ENCODE results near the gene PPFIBP2. TPM values are rescaled to one million over a fixed set of nuclear protein-coding genes. Genes with fewer than 3 reads are reported as not detected.

Gene PPFIBP2
- total RNA-seq, 1 donor from 2014 or later: 1.8 TPM

- Histone ChIP-seq H3K4me3 (ENCODE audit: insufficient read depth, low read depth, low read length) (no peak overlapping the region), H3K79me2 (ENCODE audit: insufficient read depth, low read length) (no peaks in the 10 kb centered on the region), H3K9ac (ENCODE audit: low read length) (no peak overlapping the region), H4K20me1 (ENCODE audit: insufficient read depth, low read length) (no peaks in the 10 kb centered on the region), H2AFZ (ENCODE audit: low read depth, low read length) (no peak overlapping the region), H3K4me1 (ENCODE audit: insufficient read depth, low read length) (no peaks in the 10 kb centered on the region), H3K27ac (ENCODE audit: low read depth, low read length) (no peak overlapping the region), H3K4me2 (ENCODE audit: low read length) (no peak overlapping the region), H3K9me3 (ENCODE audit: insufficient read depth, low read depth, low read length) (no peaks in the 10 kb centered on the region), H3K27me3 (ENCODE audit: insufficient read depth, low read length) (no peaks in the 10 kb centered on the region), H3K36me3 (ENCODE audit: insufficient read depth, low read length) (no peaks in the 10 kb centered on the region)
- TF ChIP-seq EZH2 (IDR thresholded peaks at IDR 0.05; ENCODE audit: insufficient read depth, low read length): no peak
- TF ChIP-seq, protein P1, sequence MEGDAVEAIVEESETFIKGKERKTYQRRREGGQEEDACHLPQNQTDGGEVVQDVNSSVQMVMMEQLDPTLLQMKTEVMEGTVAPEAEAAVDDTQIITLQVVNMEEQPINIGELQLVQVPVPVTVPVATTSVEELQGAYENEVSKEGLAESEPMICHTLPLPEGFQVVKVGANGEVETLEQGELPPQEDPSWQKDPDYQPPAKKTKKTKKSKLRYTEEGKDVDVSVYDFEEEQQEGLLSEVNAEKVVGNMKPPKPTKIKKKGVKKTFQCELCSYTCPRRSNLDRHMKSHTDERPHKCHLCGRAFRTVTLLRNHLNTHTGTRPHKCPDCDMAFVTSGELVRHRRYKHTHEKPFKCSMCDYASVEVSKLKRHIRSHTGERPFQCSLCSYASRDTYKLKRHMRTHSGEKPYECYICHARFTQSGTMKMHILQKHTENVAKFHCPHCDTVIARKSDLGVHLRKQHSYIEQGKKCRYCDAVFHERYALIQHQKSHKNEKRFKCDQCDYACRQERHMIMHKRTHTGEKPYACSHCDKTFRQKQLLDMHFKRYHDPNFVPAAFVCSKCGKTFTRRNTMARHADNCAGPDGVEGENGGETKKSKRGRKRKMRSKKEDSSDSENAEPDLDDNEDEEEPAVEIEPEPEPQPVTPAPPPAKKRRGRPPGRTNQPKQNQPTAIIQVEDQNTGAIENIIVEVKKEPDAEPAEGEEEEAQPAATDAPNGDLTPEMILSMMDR (IDR thresholded peaks at IDR 0.05; ENCODE audit: insufficient read depth, low read depth, low read length): no peak
- no peak for DNase-seq (ENCODE audit: low read depth)
- Mint-ChIP-seq H3K9me3 (ENCODE audit: unreplicated experiment) (peaks cover 3% of the 10 kb centered on the region), H3K27me3 (ENCODE audit: low read depth, unreplicated experiment) (peaks cover 24% of the 10 kb centered on the region), H3K4me1 (ENCODE audit: low read depth, unreplicated experiment) (no peaks in the 10 kb centered on the region), H3K27ac (ENCODE audit: unreplicated experiment) (no peak overlapping the region), H3K36me3 (ENCODE audit: low read depth, unreplicated experiment) (no peaks in the 10 kb centered on the region), H3K4me3 (ENCODE audit: unreplicated experiment) (no peak overlapping the region)
- no peak for FAIRE-seq
These were observed 11.6 kb downstream of the PPFIBP2 start for GRCh38 chr11:7525424-7525823.

- no peak for FAIRE-seq
- H3K36me3 Mint-ChIP-seq (ENCODE audit: low read depth, unreplicated experiment): no peaks in the 10 kb centered on the region
- Histone ChIP-seq H4K20me1 (ENCODE audit: insufficient read depth, low read length) (no peaks in the 10 kb centered on the region), H3K9me3 (ENCODE audit: insufficient read depth, low read depth, low read length) (no peaks in the 10 kb centered on the region), H3K27ac (ENCODE audit: low read depth, low read length) (no peak overlapping the region), H3K79me2 (ENCODE audit: insufficient read depth, low read length) (no peaks in the 10 kb centered on the region), H3K36me3 (ENCODE audit: insufficient read depth, low read length) (no peaks in the 10 kb centered on the region), H3K27me3 (ENCODE audit: insufficient read depth, low read length) (no peaks in the 10 kb centered on the region), H3K9ac (ENCODE audit: low read length) (no peak overlapping the region), H3K4me1 (ENCODE audit: insufficient read depth, low read length) (no peaks in the 10 kb centered on the region), H3K4me2 (ENCODE audit: low read length) (no peak overlapping the region), H3K4me3 (ENCODE audit: insufficient read depth, low read depth, low read length) (no peak overlapping the region), H2AFZ (ENCODE audit: low read depth, low read length) (no peak overlapping the region)
- no peak overlapping the region for H3K27ac Mint-ChIP-seq (ENCODE audit: unreplicated experiment)
- no peaks in the 10 kb centered on the region for H3K4me1 Mint-ChIP-seq (ENCODE audit: low read depth, unreplicated experiment)
- DNase-seq (ENCODE audit: low read depth): no peak
- H3K9me3 Mint-ChIP-seq (ENCODE audit: unreplicated experiment): peaks cover 3% of the 10 kb centered on the region
- TF ChIP-seq EZH2 (IDR thresholded peaks at IDR 0.05; ENCODE audit: insufficient read depth, low read length): no peak
- TF ChIP-seq, protein P1 (IDR thresholded peaks at IDR 0.05; ENCODE audit: insufficient read depth, low read depth, low read length): no peak
- H3K27me3 Mint-ChIP-seq (ENCODE audit: low read depth, unreplicated experiment): peaks cover 24% of the 10 kb centered on the region
- H3K4me3 Mint-ChIP-seq (ENCODE audit: unreplicated experiment): no peak overlapping the region
These were observed 13.2 kb downstream of the PPFIBP2 start for GRCh38 chr11:7527029-7527428.

DNA sequence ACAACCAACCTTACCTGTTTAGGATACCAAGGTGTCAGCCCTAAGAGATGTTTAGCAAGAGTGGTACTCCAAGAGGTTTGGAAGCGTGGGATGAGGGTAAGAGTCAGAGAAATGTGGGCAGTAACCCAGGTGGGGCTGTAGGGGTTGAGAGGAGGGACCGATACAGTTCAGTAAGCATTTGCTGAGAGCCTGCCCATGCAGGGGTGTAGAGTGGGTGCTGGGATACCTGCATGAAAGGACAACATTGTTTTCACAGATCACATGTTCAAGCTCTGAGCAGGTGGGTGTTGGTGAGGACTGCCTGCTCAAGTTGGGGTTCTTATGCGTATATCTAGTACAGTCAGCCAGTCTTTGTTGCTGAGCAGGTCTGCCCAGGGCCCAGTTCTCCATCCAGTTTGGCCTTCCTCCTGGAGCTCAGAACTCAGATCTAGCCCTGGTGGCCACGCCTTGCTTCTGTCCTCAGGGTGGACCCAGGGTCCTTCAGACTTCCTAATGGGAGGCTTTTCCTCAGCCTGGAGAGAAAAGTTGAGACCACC lies 14.8 kb downstream of the PPFIBP2 start:
- FAIRE-seq (no peak), DNase-seq (ENCODE audit: low read depth) (no peak)
- Histone ChIP-seq H3K27me3 (ENCODE audit: insufficient read depth, low read length) (no peaks in the 10 kb centered on the region), H3K4me1 (ENCODE audit: insufficient read depth, low read length) (no peaks in the 10 kb centered on the region), H3K36me3 (ENCODE audit: insufficient read depth, low read length) (no peaks in the 10 kb centered on the region), H3K9ac (ENCODE audit: low read length) (no peak overlapping the region), H3K27ac (ENCODE audit: low read depth, low read length) (no peak overlapping the region), H3K4me2 (ENCODE audit: low read length) (no peak overlapping the region), H3K4me3 (ENCODE audit: insufficient read depth, low read depth, low read length) (no peak overlapping the region), H4K20me1 (ENCODE audit: insufficient read depth, low read length) (no peaks in the 10 kb centered on the region), H3K79me2 (ENCODE audit: insufficient read depth, low read length) (no peaks in the 10 kb centered on the region), H2AFZ (ENCODE audit: low read depth, low read length) (no peak overlapping the region), H3K9me3 (ENCODE audit: insufficient read depth, low read depth, low read length) (no peaks in the 10 kb centered on the region)
- Mint-ChIP-seq H3K27ac (ENCODE audit: unreplicated experiment) (no peak overlapping the region), H3K4me1 (ENCODE audit: low read depth, unreplicated experiment) (no peaks in the 10 kb centered on the region), H3K27me3 (ENCODE audit: low read depth, unreplicated experiment) (peaks cover 23% of the 10 kb centered on the region), H3K4me3 (ENCODE audit: unreplicated experiment) (no peak overlapping the region), H3K9me3 (ENCODE audit: unreplicated experiment) (peaks cover 3% of the 10 kb centered on the region), H3K36me3 (ENCODE audit: low read depth, unreplicated experiment) (no peaks in the 10 kb centered on the region)
- TF ChIP-seq, protein P1 (IDR thresholded peaks at IDR 0.05; ENCODE audit: insufficient read depth, low read depth, low read length): no peak
- no peak for TF ChIP-seq EZH2 (IDR thresholded peaks at IDR 0.05; ENCODE audit: insufficient read depth, low read length)
